Uterus (tissue), 4 donors: Measurements from ENCODE around the gene LIPN. TPM values are rescaled to one million over a fixed set of nuclear protein-coding genes. Genes with fewer than 3 reads are reported as not detected.

ENCODE experiments used
- DNase-seq, 2 donors: peaks; one replicate each; pipeline ENCODE4 v3.0.0-alpha.2; 2019 to 2020
- H3K27ac ChIP-seq, 2 donors: fragments of 200-600 bp; sonication (generic); 1 replicate in 1 of 2; 2 replicates in 1 of 2; pipeline ENCODE4 v1.5.1; 2016 to 2018
- H3K27me3 ChIP-seq, 2 donors: fragments of 200-600 bp; sonication (generic); one replicate each; pipeline ENCODE4 v1.5.1; 2018 to 2019; ENCODE audit warnings: control low read depth in 1 of 2
- H3K36me3 ChIP-seq, 2 donors: fragments of 200-600 bp; sonication (generic); one replicate each; pipeline ENCODE4 v1.5.1; 2019; ENCODE audit warnings: control low read depth in 1 of 2
- H3K4me1 ChIP-seq, 2 donors: fragments of 200-600 bp; sonication (generic); one replicate each; pipeline ENCODE4 v1.5.1; 2018 to 2019; ENCODE audit warnings: control low read depth in 1 of 2
- H3K4me3 ChIP-seq, 2 donors: fragments of 200-600 bp; sonication (generic); 1 replicate in 1 of 2; 2 replicates in 1 of 2; pipeline ENCODE4 v1.5.1; 2018 to 2019; ENCODE audit warnings: mild to moderate bottlenecking in 1 of 2
- H3K9me3 ChIP-seq, 2 donors: fragments of 200-600 bp; sonication (generic); one replicate each; pipeline ENCODE4 v1.5.1; 2019; ENCODE audit warnings: control low read depth in 1 of 2
- POLR2A ChIP-seq, 2 donors: fragments of 450-650 bp; IDR thresholded peaks; one replicate each; pipeline ENCODE4 v1.6.1; 2016; ENCODE audit warnings: antibody characterized with exemption in 2 of 2, mild to moderate bottlenecking in 1 of 2, moderate library complexity in 1 of 2
- intact Hi-C: fragments of 100-400 bp; cut with DNase I; formaldehyde crosslinking; loops from one replicate; pipeline ENCODE4 v1.15.1; 2023; ENCODE audit warnings: low total_unique reads
- total RNA-seq, 4 donors: library from RNA; depleted of rRNA in 3 of 4; stranded (reverse); fragments of >200 nt in 3 of 4; gene quantifications; one replicate each; pipeline versions ENCODE4 v1.1.0 to v1.2.4, GENCODE V29; 2014 to 2023
- TF ChIP-seq, protein P1 (sequence below), 4 experiments: fragments of 200-600 bp in 2 of 4; fragments of 450-650 bp in 2 of 4; sonication (generic) in 2 of 4; IDR thresholded peaks; one replicate each; pipeline ENCODE4 v1.5.1; 2016 to 2019; ENCODE audit warnings: antibody characterized with exemption in 4 of 4, mild to moderate bottlenecking in 2 of 4, moderate library complexity in 1 of 4
- donor health status: DM: yes; HTN: yes; CAD: no.

The LIPN gene
- total RNA-seq, 4 donors from 2014 or later, result not detected

DNA sequence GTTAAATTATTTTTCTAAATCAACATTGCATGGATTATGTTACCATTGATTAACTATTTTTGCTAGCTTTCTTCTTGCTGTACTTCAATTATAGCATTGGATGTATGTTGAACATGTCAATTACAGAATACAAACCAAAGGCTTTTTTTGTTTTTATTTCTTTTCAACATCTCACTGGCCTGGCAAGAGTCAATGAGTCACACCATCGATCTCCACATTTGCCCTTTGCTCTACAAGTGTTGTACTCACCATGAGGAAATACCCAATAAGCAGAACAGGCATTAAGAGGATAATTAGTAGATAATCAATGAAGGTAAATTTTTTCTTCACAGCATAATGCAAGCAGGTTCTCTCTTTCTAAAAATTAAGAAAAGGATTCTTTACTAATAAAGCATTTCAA, 68.5 kb downstream of the LIPN start:
- intact Hi-C loops, result no loop called here
- no peak overlapping the region for H3K4me3 ChIP-seq
- H3K4me1 ChIP-seq, result no peaks in the 10 kb centered on the region
- DNase-seq, result no peak
- no peak overlapping the region for H3K27ac ChIP-seq
- H3K9me3 ChIP-seq, result no peaks in the 10 kb centered on the region
- H3K36me3 ChIP-seq, result no peaks in the 10 kb centered on the region
- TF ChIP-seq, protein P1, sequence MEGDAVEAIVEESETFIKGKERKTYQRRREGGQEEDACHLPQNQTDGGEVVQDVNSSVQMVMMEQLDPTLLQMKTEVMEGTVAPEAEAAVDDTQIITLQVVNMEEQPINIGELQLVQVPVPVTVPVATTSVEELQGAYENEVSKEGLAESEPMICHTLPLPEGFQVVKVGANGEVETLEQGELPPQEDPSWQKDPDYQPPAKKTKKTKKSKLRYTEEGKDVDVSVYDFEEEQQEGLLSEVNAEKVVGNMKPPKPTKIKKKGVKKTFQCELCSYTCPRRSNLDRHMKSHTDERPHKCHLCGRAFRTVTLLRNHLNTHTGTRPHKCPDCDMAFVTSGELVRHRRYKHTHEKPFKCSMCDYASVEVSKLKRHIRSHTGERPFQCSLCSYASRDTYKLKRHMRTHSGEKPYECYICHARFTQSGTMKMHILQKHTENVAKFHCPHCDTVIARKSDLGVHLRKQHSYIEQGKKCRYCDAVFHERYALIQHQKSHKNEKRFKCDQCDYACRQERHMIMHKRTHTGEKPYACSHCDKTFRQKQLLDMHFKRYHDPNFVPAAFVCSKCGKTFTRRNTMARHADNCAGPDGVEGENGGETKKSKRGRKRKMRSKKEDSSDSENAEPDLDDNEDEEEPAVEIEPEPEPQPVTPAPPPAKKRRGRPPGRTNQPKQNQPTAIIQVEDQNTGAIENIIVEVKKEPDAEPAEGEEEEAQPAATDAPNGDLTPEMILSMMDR (IDR thresholded peaks at IDR 0.05), result no peak
- TF ChIP-seq POLR2A (IDR thresholded peaks at IDR 0.05), result no peak
- no peaks in the 10 kb centered on the region for H3K27me3 ChIP-seq

Other genes starting within 250 kb of the LIPN start
- 10 to 100 TPM in 3 of 4 donors, 1 to 10 TPM in 1; 8.7 to 19.7 (median 12.9) TPM for gene RNLS, start 176.7 kb upstream of the LIPN start, total RNA-seq
- gene LIPJ, start 173.3 kb upstream of the LIPN start, total RNA-seq, result 1 to 10 TPM in 1 of 4 donors, under 1 TPM in 2, not detected in 1; 0.48 to 1.2 (median 0.59) TPM
- gene LIPF, start 95.6 kb upstream of the LIPN start, total RNA-seq, result 1 to 10 TPM in 1 of 4 donors, under 1 TPM in 1, not detected in 2; 0.88 to 4.4 TPM
- not detected for gene LIPK, start 53.8 kb upstream of the LIPN start, total RNA-seq
- not detected for gene LIPM, start 42.7 kb downstream of the LIPN start, total RNA-seq
- under 1 TPM in 1 of 4 donors, not detected in 3; 0.48 TPM for gene ANKRD22, start 91.8 kb downstream of the LIPN start, total RNA-seq
- gene STAMBPL1, start 120.2 kb downstream of the LIPN start, total RNA-seq, result 10 to 100 TPM in 1 of 4 donors, 1 to 10 TPM in 3; 3.8 to 23.6 (median 6.5) TPM
- 1,000 to 10,000 TPM; 2,685 to 5,347 (median 3,837) TPM for gene ACTA2, start 192.8 kb downstream of the LIPN start, total RNA-seq
- gene FAS, start 230.8 kb downstream of the LIPN start, total RNA-seq, result 100 to 1,000 TPM in 1 of 4 donors, 10 to 100 TPM in 3; 14.4 to 133 (median 48.7) TPM